SK-N-SH (cell line): ENCODE data around the gene AK3. TPM values are rescaled to one million over a fixed set of nuclear protein-coding genes. Genes with fewer than 3 reads are reported as not detected.

Experiments
- CTCF ChIA-PET: fragments of 300-600, 350-600 bp; formaldehyde crosslinking; extraction: SDS; loops from one replicate; lab custom pipeline; 2021; lab: Yijun Ruan, JAX
- POLR2A ChIA-PET: fragments of 350-600 bp; sonication (Branson Sonifier 250); formaldehyde crosslinking; extraction: SDS; loops from one replicate; lab custom pipeline; 2020; ENCODE audit warnings: antibody characterized with exemption, inconsistent platforms; lab: Yijun Ruan, JAX
- DNase-seq: peaks from one replicate; pipeline ENCODE4 v3.0.0; 2012
- H2AFZ ChIP-seq: fragments of 200-600 bp; sonication (generic); 2 replicates; pipeline ENCODE4 v1.8.1; 2016; ENCODE audit warnings: antibody characterized with exemption, mild to moderate bottlenecking, low read depth
- H3F3A ChIP-seq: fragments of 200-600 bp; sonication (generic); replicated peaks from 2 replicates; pipeline ENCODE3; 2016; ENCODE audit warnings: antibody characterized with exemption, mild to moderate bottlenecking; ENCODE audit not compliant: insufficient read depth
- H3K27ac ChIP-seq, 2 experiments: fragments of 200-500 bp in 1 of 2; fragments of 200-600 bp in 1 of 2; sonication (Bioruptor generic) in 1 of 2; sonication (generic), shearing (Covaris generic) in 1 of 2; 2 replicates each; pipeline versions ENCODE4 v1.5.1 to v1.6.1; 2014 to 2016; ENCODE audit warnings: low read depth in 2 of 2, inconsistent platforms in 1 of 2, low read length in 1 of 2, mild to moderate bottlenecking in 1 of 2, mixed read lengths in 1 of 2
- H3K27me3 ChIP-seq: fragments of 200-600 bp; sonication (generic), shearing (Covaris generic); 2 replicates; pipeline ENCODE4 v1.6.1; 2016; ENCODE audit warnings: mixed run types; ENCODE audit not compliant: insufficient read depth
- H3K36me3 ChIP-seq, 2 experiments: fragments of 200-500 bp in 1 of 2; fragments of 200-600 bp in 1 of 2; sonication (Bioruptor generic) in 1 of 2; sonication (generic) in 1 of 2; replicated peaks in 1 of 2; 2 replicates each; pipeline versions ENCODE3 to v1.5.1; 2014 to 2016; ENCODE audit warnings: low read length in 1 of 2, mild to moderate bottlenecking in 1 of 2; ENCODE audit not compliant: insufficient read depth in 2 of 2, control insufficient read depth in 1 of 2
- H3K4me1 ChIP-seq, 2 experiments: fragments of 200-500 bp in 1 of 2; fragments of 200-600 bp in 1 of 2; sonication (Bioruptor generic) in 1 of 2; sonication (generic), shearing (Covaris generic) in 1 of 2; 2 replicates each; pipeline versions ENCODE4 v1.5.1 to v1.6.1; 2014 to 2016; ENCODE audit warnings: low read depth in 1 of 2, low read length in 1 of 2, mixed run types in 1 of 2; ENCODE audit not compliant: insufficient read depth in 2 of 2, control insufficient read depth in 1 of 2
- H3K4me2 ChIP-seq: fragments of 200-600 bp; sonication (generic), shearing (Covaris generic); 2 replicates; pipeline ENCODE4 v1.6.1; 2017; ENCODE audit warnings: mixed run types
- H3K4me3 ChIP-seq, 2 experiments: fragments of 200-500 bp in 1 of 2; fragments of 200-600 bp in 1 of 2; sonication (Bioruptor generic) in 1 of 2; sonication (generic), shearing (Covaris generic) in 1 of 2; 2 replicates each; pipeline versions ENCODE4 v1.5.1 to v1.8.1; 2014 to 2016; ENCODE audit warnings: low read depth in 2 of 2, inconsistent platforms in 1 of 2, low read length in 1 of 2, mild to moderate bottlenecking in 1 of 2, mixed read lengths in 1 of 2, moderate library complexity in 1 of 2
- H3K79me2 ChIP-seq: fragments of 200-600 bp; sonication (generic); 2 replicates; pipeline ENCODE4 v1.8.1; 2017; ENCODE audit warnings: mild to moderate bottlenecking; ENCODE audit not compliant: insufficient read depth
- H3K9ac ChIP-seq: fragments of 200-600 bp; sonication (generic); 2 replicates; pipeline ENCODE4 v1.6.1; 2017; ENCODE audit warnings: mixed run types
- H3K9me2 ChIP-seq: fragments of 200-600 bp; sonication (generic); 2 replicates; pipeline ENCODE4 v1.6.1; 2017; ENCODE audit warnings: mixed run types
- H3K9me3 ChIP-seq: fragments of 200-600 bp; sonication (generic); 2 replicates; pipeline ENCODE4 v1.6.1; 2017; ENCODE audit warnings: mixed run types, mild to moderate bottlenecking, moderate library complexity
- H4K20me1 ChIP-seq: fragments of 200-600 bp; sonication (generic); 2 replicates; pipeline ENCODE4 v1.6.1; 2017; ENCODE audit warnings: mild to moderate bottlenecking, mixed run types; ENCODE audit not compliant: insufficient read depth
- EP300 ChIP-seq, 2 experiments: IDR thresholded peaks; 2 replicates each; pipeline versions ENCODE4 v1.4.0 to v1.6.1; 2012; ENCODE audit warnings: borderline replicate concordance in 1 of 2, low read depth in 1 of 2, low read length in 1 of 2
- FOSL2 ChIP-seq: IDR thresholded peaks from 2 replicates; pipeline ENCODE4 v1.4.0; 2012; ENCODE audit warnings: low read depth, mild to moderate bottlenecking, moderate library complexity, borderline replicate concordance
- JUND ChIP-seq: IDR thresholded peaks from 2 replicates; pipeline ENCODE4 v1.4.0; 2012
- RXRA ChIP-seq: IDR thresholded peaks from 2 replicates; pipeline ENCODE4 v1.4.0; 2012; ENCODE audit warnings: low read depth, mild to moderate bottlenecking, borderline replicate concordance
- SIN3A ChIP-seq: IDR thresholded peaks from 2 replicates; pipeline ENCODE4 v1.6.1; 2012; ENCODE audit warnings: low read depth, mild to moderate bottlenecking, low read length, moderate library complexity, borderline replicate concordance
- SMC3 ChIP-seq: IDR thresholded peaks from 2 replicates; pipeline ENCODE4 v1.6.1; 2012; ENCODE audit warnings: low read depth, low read length, improper control_type of control experiment
- TAF1 ChIP-seq: IDR thresholded peaks from 2 replicates; pipeline ENCODE4 v1.6.1; 2012; ENCODE audit warnings: low read depth, mild to moderate bottlenecking, low read length, moderate library complexity, borderline replicate concordance
- TCF12 ChIP-seq: IDR thresholded peaks from 2 replicates; pipeline ENCODE4 v1.4.0; 2012
- WGBS: methylation state at CpG from one replicate; pipeline ENCODE4 v1.1.6; 2017; ENCODE audit warnings: low lambda C conversion rate; 5-methylcytosine and 5-hydroxymethylcytosine counted together
- polyA plus RNA-seq, 3 experiments: library from polyadenylated mRNA; depleted of rRNA; stranded (reverse); fragments of >200 nt; gene quantifications; 2 replicates each; pipeline ENCODE4 v1.2.3, GENCODE V29; 2012
- TF ChIP-seq, protein P1 (sequence below): fragments of 150-350 bp; IDR thresholded peaks from 2 replicates; pipeline ENCODE4 v1.6.1; 2016; ENCODE audit warnings: mild to moderate bottlenecking, low read depth, low read length
- TF ChIP-seq, protein P2 (sequence below): IDR thresholded peaks from 2 replicates; pipeline ENCODE4; 2012

Gene AK3
- polyA plus RNA-seq, 1 of the 3 experiments (the other 2 are of a cell fraction), result 20.6 TPM

DNA sequence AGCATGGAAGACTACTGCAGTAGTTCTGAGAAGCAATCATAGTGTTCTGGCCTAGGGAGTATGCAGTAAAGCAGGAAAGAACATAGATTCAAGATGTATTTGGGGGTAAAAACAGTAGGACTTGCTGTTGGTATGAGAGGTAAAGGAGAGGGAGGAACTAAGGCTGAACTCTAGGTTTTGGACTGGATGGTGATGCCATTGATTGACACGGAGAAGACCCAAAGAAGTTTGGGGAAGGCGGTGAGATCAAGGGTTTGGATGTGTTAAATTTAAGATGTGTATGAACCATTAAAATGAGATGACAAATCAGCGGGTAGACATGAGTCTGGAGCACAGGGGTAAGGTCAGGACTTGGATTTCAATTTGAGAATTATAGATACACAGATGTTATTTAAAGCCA is 63.6 kb downstream of the AK3 start (continued):
- TF ChIP-seq, protein P1, sequence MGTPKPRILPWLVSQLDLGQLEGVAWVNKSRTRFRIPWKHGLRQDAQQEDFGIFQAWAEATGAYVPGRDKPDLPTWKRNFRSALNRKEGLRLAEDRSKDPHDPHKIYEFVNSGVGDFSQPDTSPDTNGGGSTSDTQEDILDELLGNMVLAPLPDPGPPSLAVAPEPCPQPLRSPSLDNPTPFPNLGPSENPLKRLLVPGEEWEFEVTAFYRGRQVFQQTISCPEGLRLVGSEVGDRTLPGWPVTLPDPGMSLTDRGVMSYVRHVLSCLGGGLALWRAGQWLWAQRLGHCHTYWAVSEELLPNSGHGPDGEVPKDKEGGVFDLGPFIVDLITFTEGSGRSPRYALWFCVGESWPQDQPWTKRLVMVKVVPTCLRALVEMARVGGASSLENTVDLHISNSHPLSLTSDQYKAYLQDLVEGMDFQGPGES, result no peak
- TF ChIP-seq RXRA, result no peak
- TF ChIP-seq EP300 (IDR thresholded peaks at IDR 0.05; ENCODE audit: borderline replicate concordance in 1 of 2, low read depth in 1 of 2, low read length in 1 of 2), result no peak

DNA sequence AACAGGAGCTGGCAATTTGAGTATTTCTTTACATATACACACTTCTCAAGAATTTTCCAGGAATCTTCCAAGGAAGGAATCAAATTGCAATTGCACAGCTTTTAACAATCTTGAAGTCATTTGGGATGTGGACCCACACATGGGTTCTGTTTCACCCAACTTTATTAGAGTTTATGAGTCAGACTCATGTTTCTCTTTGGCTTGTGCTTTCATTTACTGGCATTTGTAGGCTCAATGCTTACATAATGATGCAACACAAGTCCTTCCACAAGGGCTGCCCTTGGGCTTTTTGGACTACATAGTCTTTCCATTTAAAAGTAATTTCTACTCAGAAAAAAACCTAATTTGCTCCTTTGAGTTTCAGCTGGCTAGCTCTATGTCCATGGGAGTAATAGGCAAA is 66.2 kb downstream of the AK3 start:
- peak overlapping the region in 1 of 2 experiments; percentile 39; a peak in 1 of 4 replicates for H3K27ac ChIP-seq
- H3K4me1 ChIP-seq, result peaks cover 0 to 2% of the 10 kb centered on the region in 2 experiments; a peak in 2 of 4 replicates
- H3K9ac ChIP-seq, result no peak overlapping the region
- POLR2A ChIA-PET, result interaction anchor here (1.2 kb wide), 1 partner anchor 8 kb away, joined by 5 read pairs; the partner anchor contains the start of gene SPATA6L
- CTCF ChIA-PET, result interaction anchor here (0.9 to 1.6 kb wide), 2 partner anchors 9 to 12 kb away, joined by 5 to 10 read pairs; partner anchors contain the start of genes PLPP6 and SPATA6L
- H2AFZ ChIP-seq, result no peak overlapping the region
- DNase-seq, result no peak
- H3K9me3 ChIP-seq, result no peaks in the 10 kb centered on the region
- H3K4me3 ChIP-seq, result no peak overlapping the region
- H3F3A ChIP-seq, result peaks cover 8% of the 10 kb centered on the region
- H3K36me3 ChIP-seq, result no peaks in the 10 kb centered on the region
- peaks cover 4% of the 10 kb centered on the region for H3K79me2 ChIP-seq
- H3K9me2 ChIP-seq, result no peaks in the 10 kb centered on the region
- H3K27me3 ChIP-seq, result no peaks in the 10 kb centered on the region
- H4K20me1 ChIP-seq, result no peaks in the 10 kb centered on the region
- no peak overlapping the region for H3K4me2 ChIP-seq
- 0 out of 2 replicates have a peak, but pooled peaks have one; percentile 6 for TF ChIP-seq JUND
- TF ChIP-seq TCF12, result peak; percentile 37; the same call in 1 of the 2 replicates
- TF ChIP-seq, protein P1, result no peak
- TF ChIP-seq FOSL2, result peak; percentile 43; the same call in 1 of the 2 replicates

DNA sequence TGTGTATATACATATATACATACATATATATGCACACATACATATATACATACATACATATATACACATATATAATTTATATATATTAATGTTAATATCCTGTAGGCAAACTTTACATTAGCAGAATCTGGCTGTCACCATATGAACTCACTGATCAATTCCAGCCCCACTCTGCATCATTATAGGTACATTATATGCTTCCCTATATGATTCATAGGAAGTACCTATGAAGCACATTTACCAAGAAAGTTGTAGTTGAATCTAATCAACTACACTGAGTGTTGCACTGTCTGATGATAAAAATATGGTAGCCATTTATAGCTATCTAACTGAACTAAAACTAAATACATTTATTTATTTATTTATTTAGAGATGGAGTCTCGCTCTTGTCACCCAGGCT is 69.3 kb downstream of the AK3 start:
- DNase-seq, result no peak
- no peaks in the 10 kb centered on the region for H3F3A ChIP-seq
- H3K9ac ChIP-seq, result no peak overlapping the region
- TF ChIP-seq, protein P2, sequence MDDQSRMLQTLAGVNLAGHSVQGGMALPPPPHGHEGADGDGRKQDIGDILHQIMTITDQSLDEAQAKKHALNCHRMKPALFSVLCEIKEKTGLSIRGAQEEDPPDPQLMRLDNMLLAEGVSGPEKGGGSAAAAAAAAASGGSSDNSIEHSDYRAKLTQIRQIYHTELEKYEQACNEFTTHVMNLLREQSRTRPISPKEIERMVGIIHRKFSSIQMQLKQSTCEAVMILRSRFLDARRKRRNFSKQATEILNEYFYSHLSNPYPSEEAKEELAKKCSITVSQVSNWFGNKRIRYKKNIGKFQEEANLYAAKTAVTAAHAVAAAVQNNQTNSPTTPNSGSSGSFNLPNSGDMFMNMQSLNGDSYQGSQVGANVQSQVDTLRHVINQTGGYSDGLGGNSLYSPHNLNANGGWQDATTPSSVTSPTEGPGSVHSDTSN, result no peak
- no peak for TF ChIP-seq TAF1
- TF ChIP-seq SMC3, result no peak
- no peak for TF ChIP-seq SIN3A
- no peaks in the 10 kb centered on the region for H3K36me3 ChIP-seq
- no peak overlapping the region for H2AFZ ChIP-seq
- no peaks in the 10 kb centered on the region for H3K79me2 ChIP-seq
- no peak overlapping the region for H3K4me2 ChIP-seq
- no peak overlapping the region for H3K4me3 ChIP-seq
- no peak overlapping the region for H3K27ac ChIP-seq
- ChIA-PET POLR2A (no interaction called here), CTCF (interaction anchor here (1.1 kb wide), 1 partner anchor 10 kb away, joined by 4 read pairs; the partner anchor contains the start of gene PLPP6)
- no peaks in the 10 kb centered on the region for H4K20me1 ChIP-seq
- H3K27me3 ChIP-seq, result no peaks in the 10 kb centered on the region
- 100% methylated on average over 1 of the region's 1 CpG for WGBS
- H3K4me1 ChIP-seq, result no peaks in the 10 kb centered on the region; a peak in 2 of 4 replicates
- H3K9me3 ChIP-seq, result no peaks in the 10 kb centered on the region
- no peaks in the 10 kb centered on the region for H3K9me2 ChIP-seq
